ENCODE measurements around the gene DEF6.
"Not testable (repeated sequence)": the region's sequence is repeated elsewhere in the genome, so short reads cannot be mapped to it uniquely, and the experiment has no call there.

The DEF6 gene

DNA sequence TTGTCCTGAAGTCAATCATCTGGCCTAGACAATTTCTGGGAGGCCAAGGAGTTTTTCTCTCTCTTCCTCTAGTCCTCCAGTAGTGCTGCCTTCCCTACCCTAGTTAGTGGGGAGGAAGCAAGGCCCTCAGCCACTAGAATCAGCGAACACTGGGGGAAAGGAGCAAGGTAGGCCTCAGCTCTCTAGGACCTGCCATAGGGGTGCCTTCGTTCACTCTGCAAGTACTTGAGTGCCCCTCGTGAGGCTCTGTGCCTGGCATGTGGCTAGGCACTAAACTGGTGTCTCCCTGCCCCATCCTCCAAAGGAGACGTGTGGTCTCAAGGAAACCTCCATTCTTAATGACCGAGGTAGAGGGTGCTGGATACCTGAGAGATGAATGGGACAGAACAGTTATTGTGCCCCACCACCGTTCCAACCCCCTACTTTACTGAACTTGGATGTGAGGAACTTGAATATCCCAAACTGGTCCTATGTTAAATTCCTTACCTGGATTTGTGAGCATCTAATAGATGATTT lies 1.1 kb downstream of the DEF6 start:
- Histone ChIP-seq H3K36me3 (peaks cover 0 to 37% (median 16%) of the 10 kb centered on the region in 11 experiments; a peak in 18 of 22 replicates), H4K20me1 (peaks cover 0 to 2% (median 0%) of the 10 kb centered on the region in 11 experiments; a peak in 3 of 22 replicates), H3K4me3 (peak overlapping the region; percentile 68 to 87 (median 75)), H3K27ac (peak overlapping the region; percentile 75 to 96 (median 93)), H3K4me2 (peak overlapping the region; percentile 94 to 99 (median 98)), H3K4me1 (peaks cover 77 to 100% (median 96%) of the 10 kb centered on the region in 10 experiments), H3K9me3 (replicated peaks in 1 of 11) (no peaks in the 10 kb centered on the region), H3K9ac (peak overlapping the region; percentile 79 to 92 (median 90)), H3K27me3 (no peaks in the 10 kb centered on the region)
- TF ChIP-seq Cebpa-rat (IDR thresholded peaks at IDR 0.05) = no peak

DNA sequence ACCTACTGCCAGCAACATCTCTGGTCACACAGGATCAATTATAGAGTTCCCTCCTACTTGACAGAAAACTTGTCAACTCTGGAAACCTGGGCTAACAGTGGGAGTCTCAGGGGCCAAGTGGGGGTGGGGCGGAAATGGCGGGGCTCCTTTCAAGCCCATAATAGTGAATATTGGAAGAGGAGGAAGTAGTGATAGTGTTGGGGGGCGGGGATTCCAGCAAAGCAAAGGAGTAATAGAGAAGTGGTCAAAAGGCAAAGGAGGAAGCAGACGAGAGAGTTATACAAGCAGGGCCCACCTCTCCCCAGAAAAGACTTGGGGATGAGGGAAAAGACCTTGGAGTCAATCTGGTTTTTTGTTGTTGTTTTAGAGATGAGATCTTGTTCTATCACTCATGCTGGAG lies 2.1 kb downstream of the DEF6 start:
- peak overlapping the region; percentile 94 to 99 (median 98) for H3K4me2 ChIP-seq
- no peak for TF ChIP-seq Cebpa-rat (IDR thresholded peaks at IDR 0.05)

DNA sequence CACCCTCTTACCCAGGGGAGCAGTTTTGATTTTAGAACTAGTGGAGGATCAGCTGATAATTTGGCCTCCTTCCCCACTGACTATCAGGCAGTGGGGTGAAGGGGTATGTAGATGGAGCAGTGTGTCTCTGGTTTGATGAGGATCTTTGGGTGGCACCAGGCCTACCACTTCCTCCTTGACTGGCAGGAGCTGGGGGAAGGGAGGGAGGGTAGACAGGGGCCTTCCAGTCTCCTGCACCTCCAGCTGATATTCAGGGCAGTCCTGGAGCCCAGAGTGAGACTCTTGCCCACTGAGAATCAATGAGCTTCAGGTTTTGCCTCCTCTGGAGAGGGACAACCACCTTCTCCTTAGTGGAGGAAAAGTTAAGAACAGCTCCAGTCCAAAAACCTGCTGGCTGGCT lies 3.2 kb downstream of the DEF6 start:
- peaks cover 6 to 40% (median 23%) of the 10 kb centered on the region in 11 experiments; a peak in 19 of 22 replicates for H3K36me3 ChIP-seq
- no peaks in the 10 kb centered on the region for H3K27me3 ChIP-seq
- peak overlapping the region in 7 of 10 experiments; percentile 33 to 87 (median 49); a peak in 11 of 20 replicates for H3K4me3 ChIP-seq
- TF ChIP-seq Cebpa-rat (IDR thresholded peaks at IDR 0.05) = no peak
- peak overlapping the region in 8 of 11 experiments; percentile 4 to 91 (median 79); a peak in 11 of 22 replicates for H3K9ac ChIP-seq
- H3K4me2 ChIP-seq = peak overlapping the region; percentile 94 to 99 (median 98)
- H4K20me1 ChIP-seq = no peaks in the 10 kb centered on the region; a peak in 3 of 22 replicates
- no peaks in the 10 kb centered on the region for H3K9me3 ChIP-seq (replicated peaks in 1 of 11)
- peaks cover 83 to 99% (median 94%) of the 10 kb centered on the region in 10 experiments for H3K4me1 ChIP-seq
- peak overlapping the region; percentile 71 to 96 (median 93) for H3K27ac ChIP-seq

More for the DNA sequence above, 2.1 kb downstream of the DEF6 start:
- no peaks in the 10 kb centered on the region for H3K27me3 ChIP-seq
- H3K4me1 ChIP-seq = peaks cover 87 to 100% (median 98%) of the 10 kb centered on the region in 10 experiments
- peak overlapping the region; percentile 35 to 87 (median 75) for H3K4me3 ChIP-seq
- no peaks in the 10 kb centered on the region; a peak in 2 of 22 replicates for H4K20me1 ChIP-seq
- H3K36me3 ChIP-seq = peaks cover 0 to 40% (median 16%) of the 10 kb centered on the region in 11 experiments; a peak in 19 of 22 replicates
- peak overlapping the region; percentile 71 to 96 (median 93) for H3K27ac ChIP-seq
- no peaks in the 10 kb centered on the region for H3K9me3 ChIP-seq (replicated peaks in 1 of 11)
- H3K9ac ChIP-seq = peak overlapping the region; percentile 48 to 92 (median 88); a peak in 21 of 22 replicates

DNA sequence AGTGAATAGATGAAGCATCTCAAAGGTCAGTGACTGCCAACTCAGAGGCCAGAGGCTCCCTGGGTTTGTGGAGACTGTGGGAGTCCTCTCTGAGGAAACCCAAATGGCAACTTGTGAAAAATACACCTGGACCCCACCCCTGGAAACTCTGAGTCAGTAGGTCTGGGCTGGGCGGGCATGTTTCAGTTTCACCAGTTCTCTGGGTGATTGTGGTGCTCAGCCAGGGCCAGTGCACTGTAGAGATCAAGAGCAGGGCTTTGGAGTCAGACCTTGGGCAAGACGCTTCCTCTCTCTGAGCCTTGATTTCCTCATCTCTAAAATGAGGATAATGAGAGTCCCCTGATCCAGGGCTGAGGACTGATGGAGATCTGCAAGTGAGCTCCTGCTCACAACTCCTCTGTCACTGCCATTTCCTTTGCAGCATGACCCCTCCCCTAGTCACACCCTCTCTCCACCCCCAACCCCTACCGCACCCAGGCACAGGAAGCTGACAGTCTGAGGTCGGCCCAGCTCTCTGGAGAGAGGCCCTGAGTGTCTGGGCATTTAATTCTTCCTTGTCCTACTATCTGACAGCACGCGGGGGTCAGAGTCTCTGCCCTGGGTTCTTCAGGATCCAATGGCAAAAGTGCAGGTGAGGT lies 5.1 kb downstream of the DEF6 start:
- peak overlapping the region; percentile 54 to 96 (median 92) for H3K27ac ChIP-seq
- H3K9ac ChIP-seq = peak overlapping the region; percentile 66 to 81 (median 76)
- peaks cover 13 to 47% (median 34%) of the 10 kb centered on the region in 11 experiments; a peak in 20 of 22 replicates for H3K36me3 ChIP-seq
- peak overlapping the region; percentile 82 to 99 (median 96) for H3K4me2 ChIP-seq
- H3K9me3 ChIP-seq (replicated peaks in 1 of 11) = no peaks in the 10 kb centered on the region
- no peaks in the 10 kb centered on the region for H3K27me3 ChIP-seq
- peak overlapping the region; percentile 13 to 66 (median 48); a peak in 18 of 20 replicates for H3K4me3 ChIP-seq
- H3K4me1 ChIP-seq = peaks cover 65 to 89% (median 77%) of the 10 kb centered on the region in 10 experiments
- H4K20me1 ChIP-seq = no peaks in the 10 kb centered on the region; a peak in 3 of 22 replicates
- TF ChIP-seq Cebpa-rat (IDR thresholded peaks at IDR 0.05) = peak in 6 of 11 experiments; percentile 28 to 78 (median 46); a peak in 9 of 22 replicates

DNA sequence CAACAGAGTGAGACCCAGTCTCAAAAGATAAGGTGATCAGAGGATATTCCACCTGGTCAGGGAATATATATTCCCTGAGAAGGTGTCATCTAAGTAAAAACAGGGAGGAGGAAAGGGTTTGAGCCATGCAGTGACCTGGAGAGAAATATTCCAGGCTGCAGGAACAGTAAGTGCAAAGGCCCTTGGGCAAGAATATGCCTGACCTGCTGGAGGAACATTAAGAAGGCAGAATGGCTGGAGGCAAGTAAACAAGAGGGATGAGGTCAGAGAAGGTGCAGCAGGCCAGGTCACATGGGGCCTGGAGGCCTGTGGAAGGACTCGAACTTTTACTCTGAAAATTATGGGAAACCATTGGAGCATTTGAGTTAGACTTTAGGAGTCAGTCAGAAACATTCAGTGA lies 6.7 kb downstream of the DEF6 start:
- Histone ChIP-seq H4K20me1 (no peaks in the 10 kb centered on the region; a peak in 3 of 22 replicates), H3K4me1 (peaks cover 54 to 89% (median 67%) of the 10 kb centered on the region in 10 experiments), H3K9ac (peak overlapping the region in 6 of 11 experiments; percentile 2 to 79 (median 74); a peak in 5 of 22 replicates), H3K4me3 (0 out of 20 replicates have a peak overlapping the region, but pooled peaks of 1 of the 10 experiments have one; percentile 60), H3K4me2 (peak overlapping the region in 10 of 11 experiments; percentile 82 to 99 (median 96); a peak in 18 of 22 replicates), H3K27ac (peak overlapping the region; percentile 54 to 96 (median 92); a peak in 18 of 22 replicates), H3K9me3 (replicated peaks in 1 of 11) (no peaks in the 10 kb centered on the region), H3K27me3 (no peaks in the 10 kb centered on the region), H3K36me3 (peaks cover 13 to 58% (median 37%) of the 10 kb centered on the region in 11 experiments; a peak in 20 of 22 replicates)
- TF ChIP-seq Cebpa-rat (IDR thresholded peaks at IDR 0.05) = no peak

DNA sequence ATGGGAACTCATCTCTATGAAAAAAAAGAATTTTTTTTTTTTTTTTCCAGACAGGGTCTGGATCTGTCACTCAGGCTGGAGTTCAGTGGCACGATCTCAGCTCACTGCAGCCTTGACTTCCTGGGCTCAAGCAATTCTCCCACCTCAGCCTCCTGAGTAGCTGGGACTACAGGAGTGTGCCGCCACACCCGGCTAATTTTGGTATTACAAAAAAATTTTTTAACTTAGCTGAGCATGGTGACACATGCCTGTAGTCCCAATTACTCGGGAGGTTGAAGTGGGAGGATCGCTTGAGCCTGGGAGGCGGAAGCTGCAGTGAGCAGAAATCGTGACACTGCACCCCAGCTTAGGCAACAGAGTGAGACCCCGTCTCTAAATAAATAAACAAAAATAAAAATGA lies 7.5 kb downstream of the DEF6 start:
- TF ChIP-seq Cebpa-rat (IDR thresholded peaks at IDR 0.05) = no peak
- no peaks in the 10 kb centered on the region for H3K9me3 ChIP-seq (replicated peaks in 1 of 11)
- H3K4me2 ChIP-seq = peak overlapping the region in 3 of 11 experiments; percentile 96 to 98 (median 96); a peak in 4 of 22 replicates
- peaks cover 19 to 65% (median 41%) of the 10 kb centered on the region in 11 experiments; a peak in 20 of 22 replicates for H3K36me3 ChIP-seq
- H3K4me3 ChIP-seq = no peak overlapping the region
- H3K27ac ChIP-seq = peak overlapping the region in 1 of 11 experiments; percentile 5; a peak in 2 of 22 replicates
- peaks cover 54 to 90% (median 67%) of the 10 kb centered on the region in 10 experiments for H3K4me1 ChIP-seq
- H4K20me1 ChIP-seq = no peaks in the 10 kb centered on the region; a peak in 3 of 22 replicates
- no peak overlapping the region; a peak in 1 of 22 replicates for H3K9ac ChIP-seq
- H3K27me3 ChIP-seq = no peaks in the 10 kb centered on the region

DNA sequence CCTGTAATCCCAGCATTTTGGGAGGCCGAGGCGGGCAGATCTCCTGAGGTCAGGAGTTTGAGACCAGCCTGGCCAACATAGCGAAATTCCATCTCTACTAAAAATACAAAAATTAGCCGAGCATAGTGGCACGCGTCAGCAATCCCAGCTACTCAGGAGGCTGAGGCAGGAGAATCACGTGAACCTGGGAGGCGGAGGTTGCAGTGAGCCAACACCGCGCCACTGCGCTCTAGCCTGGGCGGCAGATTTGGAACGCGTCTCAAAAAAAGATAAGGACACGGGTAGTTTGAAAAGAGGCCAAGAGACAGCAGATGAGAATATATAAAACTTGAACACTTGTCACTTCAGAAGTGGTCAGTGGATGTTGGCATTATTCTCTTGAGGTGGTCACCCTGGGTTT lies 9.5 kb downstream of the DEF6 start:
- H3K4me3 ChIP-seq; H3K9me3 ChIP-seq (replicated peaks in 1 of 11); H3K27ac ChIP-seq; H3K9ac ChIP-seq; H3K27me3 ChIP-seq; H4K20me1 ChIP-seq: not testable (repeated sequence)
- Histone ChIP-seq H3K4me1 (peaks cover 54 to 90% (median 67%) of the 10 kb centered on the region in 10 experiments), H3K36me3 (peaks cover 19 to 66% (median 42%) of the 10 kb centered on the region in 11 experiments), H3K4me2 (0 out of 22 replicates have a peak overlapping the region, but pooled peaks of 1 of the 11 experiments have one; percentile 12)

DNA sequence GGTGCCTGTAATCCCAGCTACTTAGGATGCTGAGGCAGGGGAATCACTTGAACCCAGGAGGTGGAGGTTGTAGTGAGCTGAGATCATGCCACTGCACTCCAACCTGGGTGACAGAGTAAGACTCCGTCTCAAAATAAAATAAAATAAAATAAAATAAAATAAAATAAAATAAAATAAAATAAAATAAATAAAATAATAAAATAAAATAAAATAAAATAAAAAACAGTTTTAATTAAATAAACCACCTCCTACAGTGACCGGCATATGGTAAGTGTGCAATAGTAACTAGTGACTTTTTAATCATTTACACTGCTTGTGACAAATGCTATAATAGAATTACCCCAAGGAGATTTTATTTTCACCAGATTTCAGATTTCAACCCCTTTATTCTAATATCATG lies 10.9 kb downstream of the DEF6 start:
- not testable (repeated sequence) for H3K27ac ChIP-seq; H3K9me3 ChIP-seq (replicated peaks in 1 of 11); H3K9ac ChIP-seq; H4K20me1 ChIP-seq; H3K4me3 ChIP-seq; H3K27me3 ChIP-seq
- peaks cover 50 to 90% (median 63%) of the 10 kb centered on the region in 10 experiments for H3K4me1 ChIP-seq
- H3K4me2 ChIP-seq = peak overlapping the region in 3 of 11 experiments; percentile 92 to 96 (median 96); a peak in 4 of 22 replicates
- H3K36me3 ChIP-seq = peaks cover 19 to 71% (median 47%) of the 10 kb centered on the region in 11 experiments
